HEK293 (cell line): ENCODE results near the gene DDX41.

Experiments used
- CTCF ChIA-PET: fragments of 350-600 bp; formaldehyde crosslinking; extraction: SDS; loops from one replicate; lab custom pipeline; 2021; ENCODE audit warnings: antibody characterized with exemption; lab: Yijun Ruan, JAX
- POLR2A ChIA-PET: fragments of 300-600 bp; formaldehyde crosslinking; extraction: SDS; loops from one replicate; lab custom pipeline; 2020; ENCODE audit warnings: antibody characterized with exemption, inconsistent platforms; lab: Yijun Ruan, JAX
- H3K27ac ChIP-seq: fragments of 200-500 bp; sonication (Bioruptor generic); 2 replicates; pipeline ENCODE4 v1.5.1; 2014; ENCODE audit warnings: low read depth, low read length, control low read depth, inconsistent platforms; ENCODE audit errors: extremely low read depth
- H3K36me3 ChIP-seq, 2 experiments: fragments of 200-500 bp in 1 of 2; sonication (Bioruptor generic) in 1 of 2; 1 replicate in 1 of 2; 2 replicates in 1 of 2; pipeline ENCODE4 v1.5.1; 2014 to 2017; ENCODE audit warnings: inconsistent platforms in 2 of 2, low read length in 2 of 2; ENCODE audit not compliant: control insufficient read depth in 2 of 2, insufficient read depth in 1 of 2
- H3K4me1 ChIP-seq: fragments of 200-500 bp; sonication (Bioruptor generic); 2 replicates; pipeline ENCODE4 v1.5.1; 2014; ENCODE audit warnings: mild to moderate bottlenecking, low read length, inconsistent platforms; ENCODE audit not compliant: control insufficient read depth, insufficient read depth
- H3K4me3 ChIP-seq: 2 replicates; pipeline ENCODE4 v1.5.1; 2011; ENCODE audit warnings: low read depth, mild to moderate bottlenecking, control low read depth, low read length, moderate library complexity
- H3K9me3 ChIP-seq: fragments of 200-500 bp; sonication (Bioruptor generic); 2 replicates; pipeline ENCODE4 v1.5.1; 2014; ENCODE audit warnings: low read depth, low read length, inconsistent platforms; ENCODE audit not compliant: control insufficient read depth, insufficient read depth
- FEZF1 ChIP-seq: fragments of 450-650 bp; formaldehyde crosslinking; IDR thresholded peaks from 2 replicates; pipeline ENCODE4 v1.5.1; 2016; ENCODE audit warnings: missing biosample characterization, missing genetic modification characterization
- GLIS1 ChIP-seq: fragments of 450-650 bp; formaldehyde crosslinking; IDR thresholded peaks from 2 replicates; pipeline ENCODE4 v1.5.1; 2016; ENCODE audit warnings: missing biosample characterization, missing genetic modification characterization
- GLIS2 ChIP-seq: fragments of 450-650 bp; formaldehyde crosslinking; IDR thresholded peaks from 2 replicates; pipeline ENCODE4 v1.5.1; 2016; ENCODE audit warnings: missing biosample characterization, missing genetic modification characterization
- OVOL3 ChIP-seq: fragments of 450-650 bp; formaldehyde crosslinking; IDR thresholded peaks from 2 replicates; pipeline ENCODE4 v1.5.1; 2016; ENCODE audit warnings: missing biosample characterization, missing genetic modification characterization
- SP7 ChIP-seq: fragments of 450-650 bp; formaldehyde crosslinking; IDR thresholded peaks from 2 replicates; pipeline ENCODE4 v1.5.1; 2016; ENCODE audit warnings: missing biosample characterization, missing genetic modification characterization
- YY1 ChIP-seq: fragments of 450-650 bp; formaldehyde crosslinking; IDR thresholded peaks from 2 replicates; pipeline ENCODE4 v1.5.1; 2018; ENCODE audit warnings: missing biosample characterization, missing genetic modification characterization
- YY2 ChIP-seq: fragments of 450-650 bp; formaldehyde crosslinking; IDR thresholded peaks from 2 replicates; pipeline ENCODE4 v1.5.1; 2016; ENCODE audit warnings: missing biosample characterization, missing genetic modification characterization
- ZBTB17 ChIP-seq: fragments of 450-650 bp; formaldehyde crosslinking; IDR thresholded peaks from 2 replicates; pipeline ENCODE4 v1.5.1; 2016; ENCODE audit warnings: missing biosample characterization, missing genetic modification characterization
- ZBTB20 ChIP-seq: fragments of 450-650 bp; formaldehyde crosslinking; IDR thresholded peaks from 2 replicates; pipeline ENCODE4 v1.5.1; 2016; ENCODE audit warnings: missing biosample characterization, missing genetic modification characterization
- ZEB2 ChIP-seq: fragments of 450-650 bp; formaldehyde crosslinking; IDR thresholded peaks from 2 replicates; pipeline ENCODE4 v1.5.1; 2016; ENCODE audit warnings: missing biosample characterization, missing genetic modification characterization
- ZNF140 ChIP-seq: fragments of 450-650 bp; formaldehyde crosslinking; IDR thresholded peaks from 2 replicates; pipeline ENCODE4 v1.5.1; 2016; ENCODE audit warnings: missing biosample characterization, missing genetic modification characterization
- ZNF146 ChIP-seq: fragments of 450-650 bp; formaldehyde crosslinking; IDR thresholded peaks from 2 replicates; pipeline ENCODE4 v1.5.1; 2016; ENCODE audit warnings: missing biosample characterization, missing genetic modification characterization
- ZNF202 ChIP-seq: fragments of 450-650 bp; formaldehyde crosslinking; IDR thresholded peaks from 2 replicates; pipeline ENCODE4 v1.5.1; 2016; ENCODE audit warnings: missing biosample characterization, missing genetic modification characterization, borderline replicate concordance
- ZNF24 ChIP-seq: fragments of 450-650 bp; formaldehyde crosslinking; IDR thresholded peaks from 2 replicates; pipeline ENCODE4 v1.5.1; 2016; ENCODE audit warnings: missing biosample characterization, missing genetic modification characterization
- ZNF324 ChIP-seq: fragments of 450-650 bp; formaldehyde crosslinking; IDR thresholded peaks from 2 replicates; pipeline ENCODE4 v1.5.1; 2016; ENCODE audit warnings: missing biosample characterization, missing genetic modification characterization
- ZNF629 ChIP-seq: fragments of 450-650 bp; formaldehyde crosslinking; IDR thresholded peaks from 2 replicates; pipeline ENCODE4 v1.5.1; 2017; ENCODE audit warnings: missing biosample characterization, missing genetic modification characterization
- ZNF654 ChIP-seq: fragments of 450-650 bp; formaldehyde crosslinking; IDR thresholded peaks from 2 replicates; pipeline ENCODE4 v1.5.1; 2016; ENCODE audit warnings: low read depth, missing biosample characterization, missing genetic modification characterization
- ZNF660 ChIP-seq: fragments of 450-650 bp; IDR thresholded peaks from 2 replicates; pipeline ENCODE4 v1.5.1; 2018; ENCODE audit warnings: missing biosample characterization, mild to moderate bottlenecking, missing genetic modification characterization
- ZSCAN16 ChIP-seq: fragments of 450-650 bp; formaldehyde crosslinking; IDR thresholded peaks from 2 replicates; pipeline ENCODE4 v1.5.1; 2016; ENCODE audit warnings: missing biosample characterization, missing genetic modification characterization
- TF ChIP-seq, protein P1 (sequence below): fragments of 450-650 bp; formaldehyde crosslinking; IDR thresholded peaks from 2 replicates; pipeline ENCODE4 v1.5.1; 2016; ENCODE audit warnings: missing biosample characterization, missing genetic modification characterization
- TF ChIP-seq, protein P2 (sequence below): fragments of 450-650 bp; formaldehyde crosslinking; IDR thresholded peaks from 2 replicates; pipeline ENCODE4 v1.5.1; 2016; ENCODE audit warnings: missing biosample characterization, missing genetic modification characterization
- TF ChIP-seq, protein P3 (sequence below): fragments of 450-650 bp; formaldehyde crosslinking; IDR thresholded peaks from 2 replicates; pipeline ENCODE4 v1.5.1; 2017; ENCODE audit warnings: missing biosample characterization, mild to moderate bottlenecking, missing genetic modification characterization, moderate library complexity
- TF ChIP-seq, protein P4 (sequence below): fragments of 450-650 bp; formaldehyde crosslinking; IDR thresholded peaks from 2 replicates; pipeline ENCODE4 v1.5.1; 2016; ENCODE audit warnings: missing biosample characterization, missing genetic modification characterization
- TF ChIP-seq, protein P5 (sequence below): fragments of 450-650 bp; formaldehyde crosslinking; IDR thresholded peaks from 2 replicates; pipeline ENCODE4 v1.5.1; 2016; ENCODE audit warnings: missing biosample characterization, missing genetic modification characterization

The DDX41 gene

DNA sequence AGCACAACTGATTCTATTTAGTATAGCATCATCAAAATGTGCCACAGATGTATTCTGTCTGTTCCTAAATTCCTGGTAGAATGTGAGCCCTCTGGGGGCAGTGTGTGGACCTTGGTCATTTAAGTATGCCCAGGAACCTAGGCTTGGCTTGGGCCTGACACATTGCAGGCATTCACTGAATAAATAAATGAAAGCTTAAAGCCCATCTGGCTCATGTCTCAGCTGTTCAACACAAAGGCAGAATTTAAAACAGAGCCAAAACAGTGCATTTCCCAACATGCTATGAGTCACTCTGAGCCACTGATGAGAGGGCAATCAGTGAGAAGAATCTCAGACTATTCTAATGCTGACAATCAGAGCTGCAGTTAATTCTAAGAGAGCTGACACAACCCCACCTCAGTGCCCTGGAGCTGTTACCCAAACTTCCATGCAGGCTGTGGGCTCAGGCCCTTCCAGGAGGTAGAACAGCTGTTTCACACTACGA, 29.5 kb upstream of the DDX41 start (continued):
- TF ChIP-seq, protein P1, sequence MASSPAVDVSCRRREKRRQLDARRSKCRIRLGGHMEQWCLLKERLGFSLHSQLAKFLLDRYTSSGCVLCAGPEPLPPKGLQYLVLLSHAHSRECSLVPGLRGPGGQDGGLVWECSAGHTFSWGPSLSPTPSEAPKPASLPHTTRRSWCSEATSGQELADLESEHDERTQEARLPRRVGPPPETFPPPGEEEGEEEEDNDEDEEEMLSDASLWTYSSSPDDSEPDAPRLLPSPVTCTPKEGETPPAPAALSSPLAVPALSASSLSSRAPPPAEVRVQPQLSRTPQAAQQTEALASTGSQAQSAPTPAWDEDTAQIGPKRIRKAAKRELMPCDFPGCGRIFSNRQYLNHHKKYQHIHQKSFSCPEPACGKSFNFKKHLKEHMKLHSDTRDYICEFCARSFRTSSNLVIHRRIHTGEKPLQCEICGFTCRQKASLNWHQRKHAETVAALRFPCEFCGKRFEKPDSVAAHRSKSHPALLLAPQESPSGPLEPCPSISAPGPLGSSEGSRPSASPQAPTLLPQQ (tag by site-specific recombination): peak; percentile 34; the same call in 1 of the 2 replicates
- TF ChIP-seq GLIS2 (no peak), SP7 (tag by site-specific recombination) (peak; percentile 76), ZNF140 (tag by site-specific recombination) (no peak), ZNF24 (peak; percentile 57; the same call in 1 of the 2 replicates), ZNF324 (0 out of 2 replicates have a peak, but pooled peaks have one; percentile 24), YY2 (no peak), ZNF146 (tag by site-specific recombination) (no peak), FEZF1 (tag by site-specific recombination) (no peak), ZBTB17 (tag by site-specific recombination) (0 out of 2 replicates have a peak, but pooled peaks have one; percentile 18), ZSCAN16 (tag by site-specific recombination) (no peak), YY1 (tag by site-specific recombination) (no peak), ZBTB20 (tag by site-specific recombination) (peak; percentile 37), GLIS1 (tag by site-specific recombination) (peak; percentile 82)
- TF ChIP-seq, protein P2, sequence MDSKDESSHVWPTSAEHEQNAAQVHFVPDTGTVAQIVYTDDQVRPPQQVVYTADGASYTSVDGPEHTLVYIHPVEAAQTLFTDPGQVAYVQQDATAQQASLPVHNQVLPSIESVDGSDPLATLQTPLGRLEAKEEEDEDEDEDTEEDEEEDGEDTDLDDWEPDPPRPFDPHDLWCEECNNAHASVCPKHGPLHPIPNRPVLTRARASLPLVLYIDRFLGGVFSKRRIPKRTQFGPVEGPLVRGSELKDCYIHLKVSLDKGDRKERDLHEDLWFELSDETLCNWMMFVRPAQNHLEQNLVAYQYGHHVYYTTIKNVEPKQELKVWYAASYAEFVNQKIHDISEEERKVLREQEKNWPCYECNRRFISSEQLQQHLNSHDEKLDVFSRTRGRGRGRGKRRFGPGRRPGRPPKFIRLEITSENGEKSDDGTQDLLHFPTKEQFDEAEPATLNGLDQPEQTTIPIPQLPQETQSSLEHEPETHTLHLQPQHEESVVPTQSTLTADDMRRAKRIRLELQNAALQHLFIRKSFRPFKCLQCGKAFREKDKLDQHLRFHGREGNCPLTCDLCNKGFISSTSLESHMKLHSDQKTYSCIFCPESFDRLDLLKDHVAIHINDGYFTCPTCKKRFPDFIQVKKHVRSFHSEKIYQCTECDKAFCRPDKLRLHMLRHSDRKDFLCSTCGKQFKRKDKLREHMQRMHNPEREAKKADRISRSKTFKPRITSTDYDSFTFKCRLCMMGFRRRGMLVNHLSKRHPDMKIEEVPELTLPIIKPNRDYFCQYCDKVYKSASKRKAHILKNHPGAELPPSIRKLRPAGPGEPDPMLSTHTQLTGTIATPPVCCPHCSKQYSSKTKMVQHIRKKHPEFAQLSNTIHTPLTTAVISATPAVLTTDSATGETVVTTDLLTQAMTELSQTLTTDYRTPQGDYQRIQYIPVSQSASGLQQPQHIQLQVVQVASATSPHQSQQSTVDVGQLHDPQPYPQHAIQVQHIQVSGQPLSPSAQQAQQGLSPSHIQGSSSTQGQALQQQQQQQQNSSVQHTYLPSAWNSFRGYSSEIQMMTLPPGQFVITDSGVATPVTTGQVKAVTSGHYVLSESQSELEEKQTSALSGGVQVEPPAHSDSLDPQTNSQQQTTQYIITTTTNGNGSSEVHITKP: peak; percentile 22; the same call in 1 of the 2 replicates
- TF ChIP-seq, protein P3, sequence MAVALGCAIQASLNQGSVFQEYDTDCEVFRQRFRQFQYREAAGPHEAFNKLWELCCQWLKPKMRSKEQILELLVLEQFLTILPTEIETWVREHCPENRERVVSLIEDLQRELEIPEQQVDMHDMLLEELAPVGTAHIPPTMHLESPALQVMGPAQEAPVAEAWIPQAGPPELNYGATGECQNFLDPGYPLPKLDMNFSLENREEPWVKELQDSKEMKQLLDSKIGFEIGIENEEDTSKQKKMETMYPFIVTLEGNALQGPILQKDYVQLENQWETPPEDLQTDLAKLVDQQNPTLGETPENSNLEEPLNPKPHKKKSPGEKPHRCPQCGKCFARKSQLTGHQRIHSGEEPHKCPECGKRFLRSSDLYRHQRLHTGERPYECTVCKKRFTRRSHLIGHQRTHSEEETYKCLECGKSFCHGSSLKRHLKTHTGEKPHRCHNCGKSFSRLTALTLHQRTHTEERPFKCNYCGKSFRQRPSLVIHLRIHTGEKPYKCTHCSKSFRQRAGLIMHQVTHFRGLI (tag by site-specific recombination): peak; percentile 70; the same call in 1 of the 2 replicates
- TF ChIP-seq, protein P4, sequence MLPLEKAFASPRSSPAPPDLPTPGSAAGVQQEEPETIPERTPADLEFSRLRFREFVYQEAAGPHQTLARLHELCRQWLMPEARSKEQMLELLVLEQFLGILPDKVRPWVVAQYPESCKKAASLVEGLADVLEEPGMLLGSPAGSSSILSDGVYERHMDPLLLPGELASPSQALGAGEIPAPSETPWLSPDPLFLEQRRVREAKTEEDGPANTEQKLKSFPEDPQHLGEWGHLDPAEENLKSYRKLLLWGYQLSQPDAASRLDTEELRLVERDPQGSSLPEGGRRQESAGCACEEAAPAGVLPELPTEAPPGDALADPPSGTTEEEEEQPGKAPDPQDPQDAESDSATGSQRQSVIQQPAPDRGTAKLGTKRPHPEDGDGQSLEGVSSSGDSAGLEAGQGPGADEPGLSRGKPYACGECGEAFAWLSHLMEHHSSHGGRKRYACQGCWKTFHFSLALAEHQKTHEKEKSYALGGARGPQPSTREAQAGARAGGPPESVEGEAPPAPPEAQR (tag by site-specific recombination): no peak

DNA sequence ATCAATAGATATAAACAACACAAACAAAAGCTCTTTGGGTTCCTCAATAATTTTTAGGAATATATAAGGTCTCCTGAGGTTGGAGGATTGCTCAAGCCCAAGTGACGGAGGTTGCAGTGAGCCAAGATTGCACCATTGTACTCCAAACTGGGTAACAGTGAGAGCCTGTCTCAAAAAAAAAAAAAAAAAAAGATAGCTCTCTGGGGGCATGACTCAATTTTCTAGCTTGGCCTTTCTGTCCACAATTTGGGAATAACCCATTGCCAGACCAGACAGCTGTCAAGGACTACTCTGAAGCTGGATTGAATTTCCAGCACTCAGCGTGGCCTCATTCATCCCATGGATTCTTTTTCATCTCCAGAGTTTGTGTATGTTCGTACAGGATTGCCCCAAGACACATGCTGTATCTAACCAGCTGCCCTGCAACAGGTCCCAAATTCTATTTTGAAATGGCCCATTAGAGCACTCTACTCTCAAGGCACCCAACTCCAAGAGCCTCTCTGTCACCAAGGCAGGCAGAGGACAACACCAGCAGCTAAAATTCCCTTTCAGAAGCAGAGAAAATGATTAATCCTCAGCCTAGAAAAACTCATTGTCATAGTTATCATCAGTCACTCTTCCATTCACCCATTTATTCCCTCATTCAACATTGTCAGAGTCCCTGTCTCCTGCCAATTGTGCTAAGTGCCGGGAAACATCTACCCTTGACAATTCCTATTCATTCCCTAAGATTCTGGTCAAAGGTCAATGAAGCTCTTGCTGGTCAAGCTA, 28.9 kb upstream of the DDX41 start:
- ChIA-PET POLR2A (interaction anchor here (0.6 to 1.1 kb wide), 2 partner anchors 21 to 450 kb away, joined by 3 read pairs; partner anchors contain the start of gene PROP1), CTCF (interaction anchor here (0.6 to 1.4 kb wide), 8 partner anchors 8 to 530 kb away, joined by 3 to 6 read pairs (median 3); no protein-coding TSS in a partner anchor)
- Histone ChIP-seq H3K4me3 (no peak overlapping the region), H3K9me3 (no peaks in the 10 kb centered on the region), H3K27ac (no peak overlapping the region), H3K36me3 (peaks cover 0 to 39% of the 10 kb centered on the region in 2 experiments; a peak in 1 of 3 replicates), H3K4me1 (peaks cover 3% of the 10 kb centered on the region; the same call in 1 of the 2 replicates)
- TF ChIP-seq ZNF202 (tag by site-specific recombination) (no peak), ZBTB20 (tag by site-specific recombination) (no peak), OVOL3 (no peak), ZEB2 (tag by site-specific recombination) (peak; percentile 79), ZNF629 (tag by site-specific recombination) (peak; percentile 61), ZNF654 (no peak), ZNF24 (peak; percentile 30; the same call in 1 of the 2 replicates), ZNF660 (tag by site-specific recombination) (peak; percentile 38; the same call in 1 of the 2 replicates)
- TF ChIP-seq, protein P5, sequence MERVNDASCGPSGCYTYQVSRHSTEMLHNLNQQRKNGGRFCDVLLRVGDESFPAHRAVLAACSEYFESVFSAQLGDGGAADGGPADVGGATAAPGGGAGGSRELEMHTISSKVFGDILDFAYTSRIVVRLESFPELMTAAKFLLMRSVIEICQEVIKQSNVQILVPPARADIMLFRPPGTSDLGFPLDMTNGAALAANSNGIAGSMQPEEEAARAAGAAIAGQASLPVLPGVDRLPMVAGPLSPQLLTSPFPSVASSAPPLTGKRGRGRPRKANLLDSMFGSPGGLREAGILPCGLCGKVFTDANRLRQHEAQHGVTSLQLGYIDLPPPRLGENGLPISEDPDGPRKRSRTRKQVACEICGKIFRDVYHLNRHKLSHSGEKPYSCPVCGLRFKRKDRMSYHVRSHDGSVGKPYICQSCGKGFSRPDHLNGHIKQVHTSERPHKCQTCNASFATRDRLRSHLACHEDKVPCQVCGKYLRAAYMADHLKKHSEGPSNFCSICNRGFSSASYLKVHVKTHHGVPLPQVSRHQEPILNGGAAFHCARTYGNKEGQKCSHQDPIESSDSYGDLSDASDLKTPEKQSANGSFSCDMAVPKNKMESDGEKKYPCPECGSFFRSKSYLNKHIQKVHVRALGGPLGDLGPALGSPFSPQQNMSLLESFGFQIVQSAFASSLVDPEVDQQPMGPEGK (tag by site-specific recombination): peak; percentile 64
